ENCODE results near the gene PDIA6.

The PDIA6 gene

GRCh38 chr2:10760794-10761504 lies 51.6 kb downstream of the PDIA6 start:
- no peak for DNase-seq

- no peak for DNase-seq
Observed at GRCh38 chr2:10759151-10759714, 53.4 kb downstream of the PDIA6 start.

DNA sequence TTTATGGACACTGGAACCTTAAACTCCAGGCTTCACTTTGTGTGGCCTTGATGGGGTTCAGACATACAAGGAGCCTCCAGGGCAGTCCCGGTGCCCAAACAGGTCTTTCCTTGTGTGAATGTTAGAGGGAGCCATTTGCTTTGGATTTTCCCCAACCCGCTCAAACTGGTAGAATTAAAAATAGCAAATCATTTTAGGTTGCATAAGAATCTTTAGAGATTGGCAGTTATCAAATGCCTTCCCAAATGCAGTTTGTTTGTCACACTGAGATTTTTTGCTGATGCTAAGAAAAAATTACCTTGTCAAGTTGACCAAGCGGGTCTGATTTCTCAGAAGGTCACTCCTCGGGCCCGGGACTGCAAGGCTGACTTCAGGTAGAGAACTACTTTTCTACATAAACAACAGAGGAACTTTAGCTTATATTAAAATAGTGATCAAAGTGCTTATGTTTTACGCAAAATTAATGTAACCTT lies 54.7 kb downstream of the PDIA6 start:
- DNase-seq, result no peak

- DNase-seq, result no peak
Observed at GRCh38 chr2:10755621-10756020, 57.0 kb downstream of the PDIA6 start.

DNA sequence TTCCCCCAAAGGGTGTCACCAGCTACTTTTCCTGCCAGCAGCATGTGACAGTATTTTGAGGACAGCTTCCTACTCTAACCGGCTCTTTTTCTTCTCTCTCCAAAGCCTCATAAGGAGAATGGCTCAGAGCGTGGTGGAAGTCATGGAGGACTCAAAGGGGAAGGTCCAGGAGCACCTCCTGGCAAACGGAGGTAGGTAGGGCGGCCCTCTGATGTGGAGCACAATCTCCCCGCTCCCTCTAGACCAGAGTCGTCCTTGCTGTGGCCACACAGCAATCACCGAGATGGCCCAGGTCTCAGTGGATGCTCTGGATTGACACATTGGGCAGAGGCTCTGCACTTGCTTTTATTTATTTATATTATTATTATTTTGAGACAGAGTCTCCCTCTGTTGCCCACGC lies 58.7 kb downstream of the PDIA6 start:
- DNase-seq, result no peak

GRCh38 chr2:10753156-10753555 lies 59.4 kb downstream of the PDIA6 start:
- DNase-seq, result no peak

DNA sequence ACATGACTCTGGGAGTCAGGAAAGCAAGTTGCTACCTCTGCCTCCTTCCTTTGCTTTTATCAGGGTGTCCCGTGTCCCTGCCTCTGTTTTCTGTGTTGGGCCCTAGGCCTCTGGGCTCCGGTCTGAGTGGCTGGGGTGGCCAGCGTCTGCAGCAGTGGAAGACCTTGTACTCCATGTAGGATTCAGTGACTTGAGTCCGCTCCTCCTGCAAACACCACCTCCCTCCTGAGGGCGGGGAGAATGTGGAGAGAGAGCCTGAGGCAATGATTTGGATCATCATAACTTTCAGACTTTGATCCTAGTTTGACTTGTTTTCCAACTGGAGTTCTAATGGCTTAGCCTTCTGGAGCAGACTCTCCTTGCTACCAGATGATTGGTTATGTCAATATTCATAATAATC lies 60.3 kb downstream of the PDIA6 start:
- no peak for DNase-seq

DNA sequence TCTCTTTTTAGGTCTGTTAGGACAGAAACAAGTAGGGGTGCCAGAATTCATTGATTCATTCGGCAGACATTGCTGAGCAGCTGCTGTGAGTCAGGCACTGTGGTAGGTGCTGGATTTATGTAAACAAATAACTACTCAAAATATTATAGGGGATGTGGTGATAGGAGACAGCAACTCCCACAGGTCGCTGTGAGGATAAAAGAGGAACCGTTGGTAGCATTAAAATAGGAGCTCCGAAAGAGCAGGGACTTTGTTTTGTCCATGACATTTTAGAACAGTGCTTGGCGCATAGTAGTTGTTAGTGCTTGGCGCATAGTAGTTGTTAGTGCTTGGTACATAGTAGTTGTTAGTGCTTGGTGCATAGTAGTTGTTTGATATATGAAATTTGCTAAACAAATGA lies 62.0 kb downstream of the PDIA6 start:
- DNase-seq, result no peak

DNA sequence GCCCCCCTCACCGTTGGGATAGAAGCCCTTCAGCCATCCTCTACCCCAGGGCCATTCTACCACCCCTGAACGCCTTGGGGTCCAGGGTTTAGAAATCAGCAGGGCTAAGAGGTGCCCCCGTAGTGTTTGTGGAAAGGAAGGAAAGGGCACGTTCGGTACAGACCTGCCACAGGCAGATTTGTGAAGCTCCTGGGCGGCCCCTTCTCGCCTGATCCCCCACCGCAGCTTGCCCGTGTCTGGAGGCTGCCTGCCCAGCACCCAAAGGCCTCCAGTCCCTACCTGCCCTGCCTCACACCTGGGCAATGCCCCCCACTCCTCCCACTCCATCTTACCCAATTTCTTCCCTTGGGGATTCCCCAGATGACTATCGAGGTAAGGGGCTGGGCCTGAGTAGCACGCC lies 69.9 kb downstream of the PDIA6 start:
- DNase-seq, result no peak

DNA sequence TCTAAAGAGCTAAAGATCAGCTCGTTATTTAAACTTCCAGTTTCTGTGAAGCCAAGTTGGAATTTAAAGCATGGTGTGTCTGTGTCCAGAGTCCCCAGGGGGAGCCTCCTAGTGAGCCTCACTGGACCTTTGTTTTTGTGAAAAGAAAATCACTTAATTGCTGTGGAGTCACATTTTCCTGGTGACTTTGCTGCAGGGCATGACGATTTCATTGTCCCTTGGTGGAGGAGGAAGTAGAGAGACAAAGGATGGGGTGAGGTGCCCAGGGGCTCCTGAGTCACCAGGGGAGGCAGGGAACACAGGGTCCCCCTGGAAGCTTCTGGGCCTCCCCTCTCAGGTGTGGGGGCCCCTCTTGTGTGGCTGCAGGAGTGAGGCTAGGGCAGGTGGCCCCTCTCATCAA lies 71.4 kb downstream of the PDIA6 start:
- DNase-seq, result no peak

DNA sequence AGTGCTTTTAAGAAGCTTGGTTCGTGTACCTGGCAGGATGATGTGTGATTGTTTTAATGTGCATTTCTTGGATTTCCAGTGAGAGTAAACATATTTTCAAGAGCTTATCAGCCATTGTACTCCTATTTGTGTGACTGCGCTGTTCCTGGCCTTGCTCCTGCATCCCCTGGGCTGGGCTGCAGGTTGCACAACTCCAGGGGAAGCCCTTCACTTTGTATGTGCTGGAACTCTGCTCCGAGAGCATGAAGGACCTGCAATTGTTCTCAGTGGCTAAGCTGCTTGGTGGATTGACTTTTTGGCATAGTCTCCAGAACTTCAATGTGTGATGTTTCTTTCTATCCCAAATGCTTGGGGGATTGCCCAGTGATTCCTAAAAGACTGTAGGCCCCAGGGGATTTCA lies 72.4 kb downstream of the PDIA6 start:
- DNase-seq, result no peak

- DNase-seq, result no peak
Observed at GRCh38 chr2:10738192-10738591, 74.4 kb downstream of the PDIA6 start.

DNA sequence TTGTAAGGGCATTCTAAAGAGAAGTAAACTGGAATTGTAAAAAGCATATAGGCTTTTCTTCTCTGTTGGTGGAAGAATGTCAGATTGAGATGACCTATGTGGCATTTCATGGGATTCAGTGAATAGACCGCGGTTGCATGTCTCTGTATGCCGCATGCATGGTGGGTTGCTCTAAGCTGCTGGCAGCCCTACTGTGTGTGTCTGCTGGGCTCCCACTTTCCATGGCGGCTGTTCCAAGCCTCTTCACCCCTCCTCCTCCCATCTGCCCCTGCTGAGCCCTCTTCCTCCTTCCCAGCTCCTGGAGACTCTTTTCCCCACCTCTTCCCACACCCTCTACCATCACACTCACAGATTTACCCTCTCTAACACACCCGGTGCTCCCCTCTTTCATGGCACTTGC lies 78.6 kb downstream of the PDIA6 start:
- DNase-seq, result no peak

GRCh38 chr2:10733566-10733925 lies 79.0 kb downstream of the PDIA6 start:
- DNase-seq, result no peak
